NCI-H526 treated with DMSO at 0.1 percent for 48 hours (cell line): ENCODE measurements around the gene DPF3.

Experiments
- DNase-seq: peaks from one replicate; lab custom pipeline; 2025; lab: John Stamatoyannopoulos, UW

The DPF3 gene

DNA sequence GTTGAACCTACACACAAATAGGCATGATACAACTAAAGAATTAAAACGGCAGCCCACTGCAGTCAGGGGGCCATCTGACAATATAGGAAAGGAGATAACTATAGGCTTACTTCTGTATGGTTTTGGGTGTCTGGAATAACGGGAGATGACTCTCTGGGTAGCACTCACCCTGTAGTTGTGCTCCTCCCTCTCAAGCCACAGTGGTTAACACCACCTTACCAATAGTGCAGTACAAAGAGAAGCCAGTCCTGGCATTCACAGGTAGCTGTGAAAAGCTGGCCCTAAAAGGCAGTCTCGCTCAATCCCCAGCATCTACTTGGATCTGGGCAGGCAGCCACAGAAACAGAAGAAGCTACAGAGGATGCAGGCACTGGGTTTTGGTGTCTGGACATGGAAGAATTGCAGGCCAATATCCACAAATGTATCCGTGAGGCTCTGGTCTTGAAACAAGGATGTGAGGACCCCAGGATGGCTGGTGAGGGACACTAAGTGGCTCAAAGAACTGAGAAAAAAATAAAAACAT is 93.0 kb downstream of the DPF3 start:
- DNase-seq, result no peak

GRCh38 chr14:72800296-72800695 is 93.6 kb downstream of the DPF3 start:
- no peak for DNase-seq

DNA sequence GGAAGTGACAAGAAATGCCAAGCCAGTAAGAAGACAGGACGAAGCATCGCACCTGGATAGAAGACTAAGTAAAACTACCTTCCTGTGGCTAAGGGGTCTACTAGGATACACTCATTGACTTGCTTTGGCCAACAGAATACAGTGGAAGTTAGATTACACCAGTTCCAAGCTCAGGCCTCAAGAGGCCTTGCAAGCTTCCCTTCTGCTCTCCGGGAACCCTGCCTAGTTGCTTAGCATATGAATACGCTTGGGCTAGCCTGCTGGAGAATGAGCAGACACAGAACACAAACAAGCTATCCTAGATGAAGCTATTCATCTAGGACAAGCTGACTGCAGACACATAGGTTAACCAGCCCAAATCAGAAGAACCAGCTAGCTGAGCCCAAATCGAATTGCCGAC is 97.0 kb downstream of the DPF3 start:
- DNase-seq, result no peak

- DNase-seq, result no peak
These were observed 100.6 kb downstream of the DPF3 start for GRCh38 chr14:72793156-72793939.

- no peak for DNase-seq
These were observed 101.7 kb downstream of the DPF3 start for GRCh38 chr14:72792051-72792788.

DNA sequence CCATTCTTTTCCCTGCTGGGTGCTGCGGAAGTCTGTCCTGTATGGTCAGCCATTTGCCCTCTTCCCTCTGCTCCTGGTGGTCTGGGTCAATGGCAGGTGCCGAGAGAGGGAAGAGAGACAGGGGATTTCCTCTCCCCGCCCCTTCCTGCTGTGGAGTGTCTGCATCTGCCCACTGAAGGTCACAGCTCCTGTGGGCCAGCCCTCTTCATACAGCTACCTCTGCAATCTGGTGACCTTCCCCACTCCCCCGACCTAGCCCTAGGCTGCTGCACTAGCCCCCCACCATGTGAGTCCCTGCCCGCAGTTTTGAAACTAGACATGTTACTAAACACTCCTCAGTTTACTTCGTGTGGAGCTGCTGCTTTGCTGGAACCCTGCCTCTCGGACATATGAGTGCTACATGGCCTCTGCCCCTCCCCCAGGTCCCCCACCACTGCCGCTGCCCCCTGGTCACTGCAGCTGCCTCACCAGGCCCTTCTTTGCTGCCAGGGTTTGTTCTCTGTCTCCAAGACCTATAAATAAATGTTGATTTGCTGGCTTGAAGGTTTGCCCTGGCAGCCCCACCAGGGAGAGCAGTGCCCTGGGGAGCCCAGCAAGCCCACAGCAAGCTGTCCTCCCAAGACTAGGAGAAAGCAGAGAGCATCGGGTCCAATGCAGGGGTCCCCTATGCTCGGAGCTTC is 102.9 kb downstream of the DPF3 start:
- no peak for DNase-seq

- DNase-seq, result no peak
These were observed 104.8 kb downstream of the DPF3 start for GRCh38 chr14:72788972-72789728.

- no peak for DNase-seq
These were observed 105.6 kb downstream of the DPF3 start for GRCh38 chr14:72788255-72788654.

GRCh38 chr14:72787841-72788240 is 106.1 kb downstream of the DPF3 start:
- DNase-seq, result no peak

- DNase-seq, result no peak
These were observed 107.2 kb downstream of the DPF3 start for GRCh38 chr14:72786378-72787350.

- no peak for DNase-seq
These were observed 110.2 kb downstream of the DPF3 start for GRCh38 chr14:72783741-72784140.

DNA sequence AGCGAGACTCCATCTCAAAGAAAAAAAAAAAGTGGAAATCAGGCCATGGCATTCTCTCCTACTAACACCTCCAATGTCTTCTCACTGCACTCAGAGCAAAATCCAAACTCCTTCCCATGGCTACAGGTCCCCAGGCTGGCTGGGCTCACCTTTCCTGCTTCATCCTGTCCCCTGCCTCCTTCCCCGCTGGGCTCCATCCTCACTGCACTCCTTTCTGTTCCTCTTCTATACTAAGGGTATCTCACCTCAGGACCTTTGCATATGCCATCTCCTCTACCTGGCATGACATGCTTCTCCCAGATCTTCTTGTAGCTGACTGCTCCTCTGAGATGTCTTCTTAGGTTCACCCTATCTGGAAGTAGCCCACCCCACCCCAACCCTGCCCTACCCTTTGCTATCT is 111.1 kb downstream of the DPF3 start:
- no peak for DNase-seq

DNA sequence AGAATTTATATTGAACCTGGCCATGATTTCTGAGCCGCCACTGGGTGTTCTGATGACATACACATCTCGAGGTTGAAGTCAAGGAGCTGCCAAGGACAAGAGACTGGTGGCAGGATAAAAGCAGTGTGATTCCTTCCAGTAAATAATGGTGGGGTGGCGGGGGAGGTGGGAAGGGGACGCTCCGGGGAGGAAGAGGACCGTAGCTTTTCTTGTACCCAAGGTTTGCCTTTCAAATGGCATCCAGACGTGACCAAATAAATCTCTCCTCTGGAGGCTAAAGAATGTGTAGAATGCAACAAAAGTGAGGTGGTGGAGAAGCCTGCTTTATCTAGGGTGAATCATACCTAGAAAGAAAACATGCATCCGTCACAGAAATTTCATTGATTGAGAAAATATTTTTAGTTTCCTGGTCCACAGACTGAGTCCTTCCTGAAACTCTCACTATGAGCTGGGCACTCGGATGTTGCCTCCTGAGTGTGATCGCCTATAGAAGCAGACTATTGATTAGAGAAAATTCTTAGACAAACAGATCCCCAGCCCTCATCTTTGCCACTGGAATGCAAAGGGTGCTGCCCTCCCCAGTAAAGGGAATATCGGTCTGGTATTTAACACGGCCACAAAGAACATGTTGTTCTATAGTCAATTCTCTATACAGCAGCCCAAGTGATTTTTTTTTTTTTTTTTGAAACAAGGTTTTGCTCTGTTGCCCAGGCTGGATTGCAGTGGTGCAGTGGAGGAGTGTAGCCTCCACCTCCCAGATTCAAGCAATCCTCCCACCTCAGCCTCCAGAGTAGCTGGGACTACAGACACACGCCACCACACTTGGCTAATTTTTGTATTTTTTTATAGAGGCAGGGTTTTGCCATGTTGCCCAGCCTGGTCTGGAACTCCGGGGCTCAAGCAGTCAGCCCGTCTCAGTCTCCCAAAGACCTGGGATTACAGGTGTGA is 112.1 kb downstream of the DPF3 start:
- DNase-seq, result no peak

DNA sequence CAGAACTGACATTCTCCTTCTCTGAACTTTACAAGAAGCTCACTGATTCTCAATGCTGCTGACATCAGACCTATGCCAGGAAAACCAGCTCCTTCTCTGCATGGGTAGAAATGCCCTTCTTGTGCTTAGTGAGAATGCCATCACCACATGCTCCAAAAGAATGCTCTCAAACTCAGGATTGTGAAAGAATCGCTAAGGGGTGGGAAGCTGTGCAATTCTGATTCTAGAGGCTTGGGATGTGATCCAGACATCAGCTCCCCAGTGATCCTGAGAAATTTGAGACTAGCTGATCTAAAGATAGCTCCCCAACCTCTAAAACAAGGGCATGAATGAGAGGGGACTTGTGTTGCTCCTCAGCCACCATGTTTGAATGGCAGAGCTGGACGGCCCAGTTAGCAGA is 113.2 kb downstream of the DPF3 start:
- DNase-seq, result no peak

DNA sequence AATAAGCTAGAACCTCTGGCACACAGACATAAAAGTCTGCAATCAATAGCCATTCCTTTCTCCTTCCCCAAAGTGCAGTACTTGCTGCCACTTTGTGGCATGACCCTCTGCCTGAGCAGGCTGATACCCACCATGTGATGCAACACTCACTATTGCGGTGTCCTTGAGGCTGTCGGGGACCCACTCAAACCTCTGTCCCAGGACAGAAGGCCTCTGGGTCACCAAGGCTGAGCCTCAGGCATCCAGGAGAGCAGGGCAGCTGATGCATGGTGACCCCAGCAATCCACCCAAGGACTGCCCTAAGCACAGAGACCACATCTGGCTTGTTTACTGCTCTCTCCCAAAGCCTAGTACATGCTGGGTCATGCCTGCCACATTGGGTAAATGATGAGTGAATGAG is 114.2 kb downstream of the DPF3 start:
- DNase-seq, result no peak

DNA sequence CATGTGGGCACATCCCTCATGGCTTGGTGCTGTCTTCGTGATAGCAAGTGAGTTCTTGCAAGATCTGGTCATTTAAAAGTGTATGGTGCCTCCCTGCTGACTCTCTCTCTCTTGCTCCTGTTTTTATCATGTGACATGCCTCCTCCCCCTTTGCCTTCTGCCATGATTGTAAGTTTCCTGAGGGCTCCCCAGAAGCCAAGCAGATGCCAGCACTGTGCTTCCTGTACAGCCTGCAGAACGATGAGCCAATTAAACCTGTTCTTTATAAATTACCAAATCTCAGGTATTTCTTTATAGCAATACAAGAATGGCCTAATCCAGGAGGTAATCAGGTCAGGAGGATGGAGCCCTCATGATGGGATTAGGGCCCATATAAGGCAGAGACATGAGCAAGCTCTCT is 116.3 kb downstream of the DPF3 start:
- no peak for DNase-seq

- DNase-seq, result no peak
These were observed 117.1 kb downstream of the DPF3 start for GRCh38 chr14:72776701-72777261.

DNA sequence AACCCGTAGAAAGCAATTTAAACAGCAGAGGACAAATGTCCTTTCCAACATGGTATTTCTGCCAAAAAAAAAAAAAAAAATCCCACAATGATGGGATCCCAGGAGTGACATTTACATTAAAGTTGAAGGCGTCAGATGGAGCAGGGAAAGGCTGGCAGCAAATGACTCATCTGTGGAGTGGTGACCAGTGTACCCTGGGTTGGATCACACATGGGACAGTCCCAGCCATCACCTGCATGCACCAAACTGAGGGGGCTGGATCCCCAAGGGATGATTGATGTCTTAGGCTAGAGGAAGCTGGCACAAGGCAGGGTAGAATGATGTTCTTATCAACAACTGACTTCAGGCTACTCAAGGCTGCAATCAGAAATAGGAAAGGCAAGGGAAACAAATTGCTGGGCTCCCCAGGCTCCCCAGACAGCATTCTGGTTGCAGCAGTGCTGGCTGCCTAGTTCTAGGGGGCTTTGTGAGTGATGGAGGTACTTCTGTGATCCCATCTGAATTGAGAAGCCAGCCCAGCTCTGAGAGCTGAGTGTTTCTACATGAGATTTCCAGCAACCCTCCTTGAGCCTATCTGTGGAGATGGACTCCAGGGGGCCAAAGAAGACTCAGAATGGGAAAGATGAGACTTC is 117.9 kb downstream of the DPF3 start:
- DNase-seq, result no peak
